ENCODE measurements around the gene OOSP1. TPM values are rescaled to one million over a fixed set of nuclear protein-coding genes. Genes with fewer than 3 reads are reported as not detected.

The OOSP1 gene
- polyA plus RNA-seq, 4 donors, result 0.16 to 0.42 (median 0.40) TPM; not detected in 1

Other genes with a start within 250 kb of the OOSP1 start
- gene OR10V1, start 224.6 kb upstream of the OOSP1 start, polyA plus RNA-seq (ENCODE audit: insufficient read length in 4 of 4), result not detected
- 10 to 100 TPM in 3 of 4 donors, 1 to 10 TPM in 1; 4.7 to 64.1 (median 45.2) TPM for gene STX3, start 183.1 kb upstream of the OOSP1 start, polyA plus RNA-seq (ENCODE audit: insufficient read length in 4 of 4)
- 10 to 100 TPM; 45.1 to 62.8 (median 61.5) TPM for gene MRPL16, start 127.7 kb upstream of the OOSP1 start, polyA plus RNA-seq (ENCODE audit: insufficient read length in 4 of 4)
- gene CBLIF, start 92.9 kb upstream of the OOSP1 start, polyA plus RNA-seq (ENCODE audit: insufficient read length in 4 of 4), result not detected
- gene TCN1, start 71.9 kb upstream of the OOSP1 start, polyA plus RNA-seq (ENCODE audit: insufficient read length in 4 of 4), result under 1 TPM in 3 of 4 donors, not detected in 1; 0.34 to 0.58 (median 0.57) TPM
- gene OOSP3, start 59.6 kb upstream of the OOSP1 start, polyA plus RNA-seq (ENCODE audit: insufficient read length in 4 of 4), result not detected
- gene OOSP4A, start 25.6 kb downstream of the OOSP1 start, polyA plus RNA-seq (ENCODE audit: insufficient read length in 4 of 4), result not detected
- not detected for gene OOSP4B, start 78.7 kb downstream of the OOSP1 start, polyA plus RNA-seq (ENCODE audit: insufficient read length in 4 of 4)
- gene OOSP2, start 102.0 kb downstream of the OOSP1 start, polyA plus RNA-seq (ENCODE audit: insufficient read length in 4 of 4), result not detected
- 1 to 10 TPM in 1 of 4 donors, under 1 TPM in 3; 0.26 to 1.3 (median 0.53) TPM for gene MS4A3, start 118.2 kb downstream of the OOSP1 start, polyA plus RNA-seq (ENCODE audit: insufficient read length in 4 of 4)
- gene MS4A2, start 150.2 kb downstream of the OOSP1 start, polyA plus RNA-seq (ENCODE audit: insufficient read length in 4 of 4), result under 1 TPM in 2 of 4 donors, not detected in 2; 0.04 to 0.15 TPM
- gene MS4A6A, start 244.7 kb downstream of the OOSP1 start, polyA plus RNA-seq (ENCODE audit: insufficient read length in 4 of 4), result 10 to 100 TPM; 15.7 to 33.9 (median 17.0) TPM

All from left renal pelvis (tissue), 4 donors.